IMR-90 (cell line): ENCODE data around the gene RER1. TPM values are rescaled to one million over a fixed set of nuclear protein-coding genes. Genes with fewer than 3 reads are reported as not detected.

Experiments
- ATAC-seq: fragments of 200-7000 bp; cut with Tn5 transposase; 2 replicates; pipeline ENCODE4 v1.9.1; 2020; ENCODE audit warnings: low read depth, mild to moderate bottlenecking, moderate library complexity
- BruUV-seq: library from RNA; stranded (reverse); fragments of 400-500 nt; replicated peaks from 2 replicates; lab custom pipeline; 2021; lab: Mats Ljungman, UMichigan
- CTCF ChIA-PET: fragments of 300-600 bp; formaldehyde crosslinking; extraction: SDS; loops from one replicate; lab custom pipeline; 2021; ENCODE audit warnings: antibody characterized with exemption; lab: Yijun Ruan, JAX
- POLR2A ChIA-PET: fragments of 300-600 bp; sonication (Branson Sonifier 250); formaldehyde crosslinking; loops from one replicate; lab custom pipeline; 2022; ENCODE audit warnings: antibody characterized with exemption; ENCODE audit not compliant: unreplicated experiment; lab: Charles Lee
- DNase-seq: peaks from one replicate; pipeline ENCODE4 v3.0.0; 2013
- H2AFZ ChIP-seq: replicated peaks from 2 replicates; pipeline ENCODE3; 2013; ENCODE audit warnings: low read length, mild to moderate bottlenecking; ENCODE audit not compliant: poor library complexity
- H2AK5ac ChIP-seq: 2 replicates; pipeline ENCODE4 v1.6.1; 2013; ENCODE audit warnings: low read depth, low read length, inconsistent platforms
- H2AK9ac ChIP-seq: replicated peaks from 2 replicates; pipeline ENCODE3; 2013; ENCODE audit warnings: mild to moderate bottlenecking, low read depth, low read length, moderate library complexity; ENCODE audit not compliant: poor library complexity
- H2BK120ac ChIP-seq: 2 replicates; pipeline ENCODE4 v1.6.1; 2013; ENCODE audit warnings: low read depth, low read length, inconsistent platforms
- H2BK15ac ChIP-seq: 3 replicates; pipeline ENCODE4 v1.6.1; 2013; ENCODE audit warnings: low read depth, low read length, inconsistent platforms
- H2BK20ac ChIP-seq: 2 replicates; pipeline ENCODE4 v1.6.1; 2013; ENCODE audit warnings: low read depth, mild to moderate bottlenecking, inconsistent platforms, low read length, moderate library complexity
- H2BK5ac ChIP-seq: 2 replicates; pipeline ENCODE4 v1.6.1; 2013; ENCODE audit warnings: mild to moderate bottlenecking, low read depth, low read length, inconsistent platforms; ENCODE audit not compliant: poor library complexity, severe bottlenecking
- H3K14ac ChIP-seq: replicated peaks from 2 replicates; pipeline ENCODE4 v1.6.1; 2013; ENCODE audit warnings: low read depth, low read length, inconsistent platforms
- H3K18ac ChIP-seq: 2 replicates; pipeline ENCODE4 v1.6.1; 2013; ENCODE audit warnings: low read depth, low read length, control low read depth
- H3K23ac ChIP-seq: 2 replicates; pipeline ENCODE4 v1.6.1; 2013; ENCODE audit warnings: low read depth, low read length, inconsistent platforms
- H3K27ac ChIP-seq: 2 replicates; pipeline ENCODE4 v1.5.1; 2013; ENCODE audit warnings: mild to moderate bottlenecking, control low read depth, low read length; ENCODE audit not compliant: insufficient read depth
- H3K27me3 ChIP-seq: 2 replicates; pipeline ENCODE4 v1.6.1; 2013; ENCODE audit warnings: low read length; ENCODE audit not compliant: control insufficient read depth, insufficient read depth
- H3K36me3 ChIP-seq: 2 replicates; pipeline ENCODE4 v1.6.1; 2013; ENCODE audit warnings: low read length, mixed read lengths; ENCODE audit not compliant: control insufficient read depth, insufficient read depth
- H3K4ac ChIP-seq: 2 replicates; pipeline ENCODE4 v1.6.1; 2013; ENCODE audit warnings: low read depth, low read length, inconsistent platforms
- H3K4me1 ChIP-seq: 2 replicates; pipeline ENCODE4 v1.6.1; 2013; ENCODE audit warnings: low read length, mixed read lengths; ENCODE audit not compliant: control insufficient read depth, insufficient read depth
- H3K4me2 ChIP-seq: 2 replicates; pipeline ENCODE4 v1.6.1; 2013; ENCODE audit warnings: low read depth, mild to moderate bottlenecking, control low read depth, low read length, moderate library complexity
- H3K4me3 ChIP-seq: 2 replicates; pipeline ENCODE4 v1.5.1; 2013; ENCODE audit warnings: low read depth, mild to moderate bottlenecking, control low read depth, low read length, moderate library complexity; ENCODE audit not compliant: insufficient read depth
- H3K56ac ChIP-seq: 2 replicates; pipeline ENCODE4 v1.6.1; 2013; ENCODE audit warnings: low read length, inconsistent platforms; ENCODE audit not compliant: insufficient read depth; ENCODE audit errors: extremely low read depth
- H3K79me1 ChIP-seq, 2 experiments: 2 replicates each; pipeline ENCODE4 v1.6.1; 2013; ENCODE audit warnings: low read length in 2 of 2, inconsistent platforms in 1 of 2, low read depth in 1 of 2
- H3K9ac ChIP-seq: 2 replicates; pipeline ENCODE4 v1.6.1; 2013; ENCODE audit warnings: low read depth, low read length, control low read depth
- H3K9me1 ChIP-seq: 2 replicates; pipeline ENCODE4 v1.6.1; 2013; ENCODE audit warnings: low read length, inconsistent platforms; ENCODE audit not compliant: insufficient read depth
- H3K9me3 ChIP-seq: 2 replicates; pipeline ENCODE4 v1.6.1; 2013; ENCODE audit warnings: low read length; ENCODE audit not compliant: control insufficient read depth, insufficient read depth
- H4K20me1 ChIP-seq: 2 replicates; pipeline ENCODE4 v1.6.1; 2013; ENCODE audit warnings: low read length, inconsistent platforms; ENCODE audit not compliant: insufficient read depth
- H4K5ac ChIP-seq: 2 replicates; pipeline ENCODE4 v1.6.1; 2013; ENCODE audit warnings: mild to moderate bottlenecking, low read depth, low read length, control low read depth
- H4K8ac ChIP-seq, 2 experiments: 2 replicates each; pipeline ENCODE4 v1.6.1; 2013; ENCODE audit warnings: low read depth in 2 of 2, low read length in 2 of 2, control low read depth in 1 of 2, inconsistent platforms in 1 of 2
- H4K91ac ChIP-seq: 2 replicates; pipeline ENCODE4 v1.6.1; 2013; ENCODE audit warnings: low read depth, low read length, inconsistent platforms; ENCODE audit not compliant: insufficient read depth
- BHLHE40 ChIP-seq: fragments of 150-350 bp; IDR thresholded peaks from 2 replicates; pipeline ENCODE4 v1.6.1; 2016; ENCODE audit warnings: mild to moderate bottlenecking, low read depth, low read length
- CEBPB ChIP-seq: IDR thresholded peaks from 2 replicates; pipeline ENCODE4 v1.6.1; 2012; ENCODE audit warnings: low read depth, low read length, improper control_type of control experiment
- CHD1 ChIP-seq: IDR thresholded peaks from 2 replicates; pipeline ENCODE4 v1.6.1; 2012; ENCODE audit warnings: low read depth, low read length, improper control_type of control experiment
- FOS ChIP-seq: fragments of 150-350 bp; IDR thresholded peaks from 2 replicates; pipeline ENCODE4 v1.6.1; 2016; ENCODE audit warnings: low read depth, low read length
- MAFK ChIP-seq: IDR thresholded peaks from 2 replicates; pipeline ENCODE4 v1.6.1; 2012; ENCODE audit warnings: low read depth, low read length, improper control_type of control experiment
- MAZ ChIP-seq: IDR thresholded peaks from 2 replicates; pipeline ENCODE4 v1.6.1; 2012; ENCODE audit warnings: low read depth, mild to moderate bottlenecking, low read length, improper control_type of control experiment, moderate library complexity, borderline replicate concordance
- MXI1 ChIP-seq: IDR thresholded peaks from 2 replicates; pipeline ENCODE4 v1.6.1; 2012; ENCODE audit warnings: low read depth, mild to moderate bottlenecking, low read length, moderate library complexity, borderline replicate concordance
- NFE2L2 ChIP-seq: fragments of 150-350 bp; IDR thresholded peaks from 2 replicates; pipeline ENCODE4 v1.6.1; 2016; ENCODE audit warnings: low read depth, mild to moderate bottlenecking, low read length
- POLR2A ChIP-seq: IDR thresholded peaks from 2 replicates; pipeline ENCODE4 v1.6.1; 2012; ENCODE audit warnings: mild to moderate bottlenecking, low read depth, low read length
- RAD21 ChIP-seq: IDR thresholded peaks from 2 replicates; pipeline ENCODE4 v1.6.1; 2012; ENCODE audit warnings: low read length, improper control_type of control experiment
- RCOR1 ChIP-seq: IDR thresholded peaks from 2 replicates; pipeline ENCODE4 v1.6.1; 2012; ENCODE audit warnings: mild to moderate bottlenecking, low read length, improper control_type of control experiment; ENCODE audit not compliant: insufficient replicate concordance
- RFX5 ChIP-seq: IDR thresholded peaks from 2 replicates; pipeline ENCODE4 v1.8.0; 2012; ENCODE audit warnings: low read depth, mild to moderate bottlenecking, low read length, moderate library complexity
- SMC3 ChIP-seq: fragments of 150-350 bp; IDR thresholded peaks from 2 replicates; pipeline ENCODE4 v1.6.1; 2016; ENCODE audit warnings: low read depth, mild to moderate bottlenecking, antibody characterized with exemption, low read length, moderate library complexity
- WGBS, 2 experiments: methylation state at CpG; one replicate each; pipeline versions ENCODE4 v1.1.5 to v1.1.7; 2013; ENCODE audit warnings: missing lambda C conversion rate in 2 of 2; ENCODE audit not compliant: insufficient read length in 1 of 2; ENCODE audit errors: extremely low coverage in 2 of 2; 5-methylcytosine and 5-hydroxymethylcytosine counted together
- dilution Hi-C: fragments of 300-500 bp; cut with HindIII; formaldehyde crosslinking; loops from one replicate; pipeline ENCODE4 v1.14.3; 2018; ENCODE audit warnings: low sequenced_read_pairs; ENCODE audit not compliant: unreplicated experiment
- in situ Hi-C: fragments of 300-500 bp; cut with MboI; formaldehyde crosslinking; loops from 3 replicates; pipeline ENCODE4 v1.14.3; 2019; ENCODE audit warnings: low sequenced_read_pairs, inconsistent platforms, mixed read lengths
- intact Hi-C: fragments of 100-400 bp; cut with micrococcal nuclease; formaldehyde crosslinking; loops from 2 replicates; pipeline ENCODE4 v1.10.0; 2022
- polyA plus RNA-seq, 3 experiments: library from polyadenylated mRNA; depleted of rRNA; stranded (reverse); fragments of >200 nt; gene quantifications; 2 replicates each; pipeline ENCODE4 v1.2.3, GENCODE V29; 2012; ENCODE audit warnings: low replicate concordance in 1 of 3
- total RNA-seq: library from RNA; depleted of rRNA; stranded (reverse); fragments of >200 nt; gene quantifications from 2 replicates; pipeline ENCODE4 v1.2.3, GENCODE V29; 2012
- TF ChIP-seq, protein P1 (sequence below): fragments of 150-350 bp; IDR thresholded peaks from 2 replicates; pipeline ENCODE4 v1.6.1; 2016; ENCODE audit warnings: low read depth, mild to moderate bottlenecking, low read length, moderate library complexity, borderline replicate concordance
- TF ChIP-seq, protein P2 (sequence below): conservative IDR thresholded peaks from 2 replicates; pipeline ENCODE4 v1.5.1; 2012; ENCODE audit warnings: mild to moderate bottlenecking, low read depth, low read length, improper control_type of control experiment
- TF ChIP-seq, protein P3 (sequence below): fragments of 150-350 bp; IDR thresholded peaks from 2 replicates; pipeline ENCODE4 v1.6.1; 2017; ENCODE audit warnings: mild to moderate bottlenecking, antibody characterized with exemption, low read length, low read depth

Gene RER1
- total and polyA plus RNA-seq, 2 of the 4 experiments (the other 2 are of a cell fraction), result 47.1 to 240 TPM

DNA sequence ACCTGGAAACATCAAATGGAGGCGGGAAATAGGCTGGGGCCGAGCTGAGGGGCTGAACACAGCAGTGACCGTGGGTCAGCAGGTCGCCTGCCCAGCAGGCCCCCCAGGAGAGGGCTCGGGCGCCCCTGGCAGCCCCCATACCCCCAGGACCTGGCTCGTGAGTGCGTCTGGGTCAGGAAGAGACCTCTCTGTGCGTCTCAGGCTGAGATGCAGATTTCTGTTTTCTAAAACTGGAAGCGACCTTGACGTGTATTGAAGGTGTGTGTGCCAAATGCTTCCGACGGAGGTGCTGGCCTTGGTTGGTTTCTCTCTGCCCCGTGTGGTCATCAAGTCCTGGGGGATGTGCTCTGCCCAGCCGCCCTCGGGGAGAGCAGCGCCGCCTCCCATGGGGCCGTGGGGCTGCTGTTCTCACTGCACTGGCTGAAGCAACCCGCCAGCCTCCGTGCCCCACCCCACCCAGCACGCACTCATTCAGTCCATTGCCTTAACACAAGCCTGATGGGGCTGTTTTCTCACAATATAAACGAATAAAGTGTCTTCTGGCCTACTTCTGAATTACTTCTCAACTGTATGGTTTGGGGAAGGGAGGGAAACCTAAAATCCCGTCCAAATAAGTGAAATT, 13.4 kb downstream of the RER1 start:
- H2AFZ ChIP-seq, result no peak overlapping the region
- H3K18ac ChIP-seq, result no peak overlapping the region
- no peak overlapping the region for H2BK20ac ChIP-seq
- no peaks in the 10 kb centered on the region for H3K27me3 ChIP-seq
- no peak overlapping the region for H3K14ac ChIP-seq
- no peak overlapping the region for H2BK5ac ChIP-seq
- no peak overlapping the region for H3K56ac ChIP-seq
- 79% methylated on average over 4 of the region's 24 CpGs; no CpG with 5 or more reads in 1 of the 2 experiments for WGBS, 2 experiments
- H3K36me3 ChIP-seq, result peaks cover 77% of the 10 kb centered on the region
- H3K4me1 ChIP-seq, result peaks cover 8% of the 10 kb centered on the region
- no peak overlapping the region for H2BK15ac ChIP-seq
- ChIA-PET CTCF (no interaction called here), POLR2A (no interaction called here)
- H3K4me2 ChIP-seq, result no peak overlapping the region
- DNase-seq (peak; percentile 31), ATAC-seq (peak; percentile 12)
- no peak overlapping the region for H3K4ac ChIP-seq
- H3K79me1 ChIP-seq, result peaks cover 15 to 48% of the 10 kb centered on the region in 2 experiments; a peak in 3 of 4 replicates
- TF ChIP-seq FOS (no peak), RCOR1 (no peak), CEBPB (no peak), SMC3 (no peak), MXI1 (no peak), NFE2L2 (no peak), POLR2A (no peak), MAFK (no peak), CHD1 (no peak), BHLHE40 (no peak), RFX5 (no peak), RAD21 (no peak), MAZ (no peak)
- TF ChIP-seq, protein P1, sequence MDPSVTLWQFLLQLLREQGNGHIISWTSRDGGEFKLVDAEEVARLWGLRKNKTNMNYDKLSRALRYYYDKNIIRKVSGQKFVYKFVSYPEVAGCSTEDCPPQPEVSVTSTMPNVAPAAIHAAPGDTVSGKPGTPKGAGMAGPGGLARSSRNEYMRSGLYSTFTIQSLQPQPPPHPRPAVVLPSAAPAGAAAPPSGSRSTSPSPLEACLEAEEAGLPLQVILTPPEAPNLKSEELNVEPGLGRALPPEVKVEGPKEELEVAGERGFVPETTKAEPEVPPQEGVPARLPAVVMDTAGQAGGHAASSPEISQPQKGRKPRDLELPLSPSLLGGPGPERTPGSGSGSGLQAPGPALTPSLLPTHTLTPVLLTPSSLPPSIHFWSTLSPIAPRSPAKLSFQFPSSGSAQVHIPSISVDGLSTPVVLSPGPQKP, result no peak
- TF ChIP-seq, protein P2, sequence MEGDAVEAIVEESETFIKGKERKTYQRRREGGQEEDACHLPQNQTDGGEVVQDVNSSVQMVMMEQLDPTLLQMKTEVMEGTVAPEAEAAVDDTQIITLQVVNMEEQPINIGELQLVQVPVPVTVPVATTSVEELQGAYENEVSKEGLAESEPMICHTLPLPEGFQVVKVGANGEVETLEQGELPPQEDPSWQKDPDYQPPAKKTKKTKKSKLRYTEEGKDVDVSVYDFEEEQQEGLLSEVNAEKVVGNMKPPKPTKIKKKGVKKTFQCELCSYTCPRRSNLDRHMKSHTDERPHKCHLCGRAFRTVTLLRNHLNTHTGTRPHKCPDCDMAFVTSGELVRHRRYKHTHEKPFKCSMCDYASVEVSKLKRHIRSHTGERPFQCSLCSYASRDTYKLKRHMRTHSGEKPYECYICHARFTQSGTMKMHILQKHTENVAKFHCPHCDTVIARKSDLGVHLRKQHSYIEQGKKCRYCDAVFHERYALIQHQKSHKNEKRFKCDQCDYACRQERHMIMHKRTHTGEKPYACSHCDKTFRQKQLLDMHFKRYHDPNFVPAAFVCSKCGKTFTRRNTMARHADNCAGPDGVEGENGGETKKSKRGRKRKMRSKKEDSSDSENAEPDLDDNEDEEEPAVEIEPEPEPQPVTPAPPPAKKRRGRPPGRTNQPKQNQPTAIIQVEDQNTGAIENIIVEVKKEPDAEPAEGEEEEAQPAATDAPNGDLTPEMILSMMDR, result no peak
- TF ChIP-seq, protein P3, sequence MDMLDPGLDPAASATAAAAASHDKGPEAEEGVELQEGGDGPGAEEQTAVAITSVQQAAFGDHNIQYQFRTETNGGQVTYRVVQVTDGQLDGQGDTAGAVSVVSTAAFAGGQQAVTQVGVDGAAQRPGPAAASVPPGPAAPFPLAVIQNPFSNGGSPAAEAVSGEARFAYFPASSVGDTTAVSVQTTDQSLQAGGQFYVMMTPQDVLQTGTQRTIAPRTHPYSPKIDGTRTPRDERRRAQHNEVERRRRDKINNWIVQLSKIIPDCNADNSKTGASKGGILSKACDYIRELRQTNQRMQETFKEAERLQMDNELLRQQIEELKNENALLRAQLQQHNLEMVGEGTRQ, result no peak
- peaks cover 30% of the 10 kb centered on the region; the same call in 1 of the 2 replicates for H4K20me1 ChIP-seq
- H3K9ac ChIP-seq, result no peak overlapping the region
- no peak overlapping the region for H3K4me3 ChIP-seq
- no peaks in the 10 kb centered on the region for H3K9me3 ChIP-seq
- no peak overlapping the region for H3K23ac ChIP-seq
- no peak overlapping the region for H4K91ac ChIP-seq
- peak overlapping the region; percentile 39 for H2AK9ac ChIP-seq
- in situ Hi-C loops (loop anchor here (25.0 kb wide), 1 partner anchor 907 kb away; no protein-coding TSS in a partner anchor), dilution Hi-C loops (no loop called here), intact Hi-C loops (no loop called here)
- no peak overlapping the region for H2AK5ac ChIP-seq
- no peak overlapping the region for H3K27ac ChIP-seq
- H4K5ac ChIP-seq, result no peak overlapping the region
- H2BK120ac ChIP-seq, result no peak overlapping the region
- H3K9me1 ChIP-seq, result no peaks in the 10 kb centered on the region
- no TSS peak for BruUV-seq
- H4K8ac ChIP-seq, result 0 out of 4 replicates have a peak overlapping the region, but pooled peaks of 1 of the 2 experiments have one; percentile 9
